H9 (cell line): ENCODE results near the gene METTL14. TPM values are rescaled to one million over a fixed set of nuclear protein-coding genes. Genes with fewer than 3 reads are reported as not detected.

ENCODE experiments used
- DNase-seq: peaks from one replicate; pipeline ENCODE4 v3.0.0-alpha.2; 2017
- H2AFZ ChIP-seq: one replicate; pipeline ENCODE4 v1.6.1; 2013; ENCODE audit warnings: mild to moderate bottlenecking, low read length, control low read depth, moderate library complexity
- H2AK5ac ChIP-seq: 2 replicates; pipeline ENCODE4 v1.6.1; 2013; ENCODE audit warnings: low read length, control low read depth, mixed read lengths; ENCODE audit not compliant: insufficient read length
- H2BK120ac ChIP-seq: one replicate; pipeline ENCODE4 v1.6.1; 2013; ENCODE audit warnings: low read depth, mild to moderate bottlenecking, low read length, control low read depth, inconsistent platforms; ENCODE audit not compliant: poor library complexity, severe bottlenecking
- H2BK12ac ChIP-seq: 2 replicates; pipeline ENCODE4 v1.6.1; 2013; ENCODE audit warnings: low read length, control low read depth, mixed read lengths, low read depth; ENCODE audit not compliant: insufficient read length
- H2BK15ac ChIP-seq: 2 replicates; pipeline ENCODE4 v1.6.1; 2013; ENCODE audit warnings: low read depth, low read length, control low read depth
- H2BK20ac ChIP-seq: one replicate; pipeline ENCODE4 v1.6.1; 2013; ENCODE audit warnings: low read depth, mild to moderate bottlenecking, low read length, control low read depth, inconsistent platforms; ENCODE audit not compliant: poor library complexity, severe bottlenecking
- H2BK5ac ChIP-seq: 2 replicates; pipeline ENCODE4 v1.6.1; 2013; ENCODE audit warnings: low read length, control low read depth, mixed read lengths; ENCODE audit not compliant: insufficient read length
- H3K14ac ChIP-seq: 2 replicates; pipeline ENCODE4 v1.6.1; 2013; ENCODE audit warnings: low read length, control low read depth; ENCODE audit not compliant: insufficient read depth
- H3K18ac ChIP-seq: 2 replicates; pipeline ENCODE4 v1.6.1; 2013; ENCODE audit warnings: low read depth, mild to moderate bottlenecking, mixed read lengths, low read length, control low read depth; ENCODE audit not compliant: insufficient read length
- H3K23ac ChIP-seq: 2 replicates; pipeline ENCODE4 v1.6.1; 2013; ENCODE audit warnings: low read length, control low read depth, mixed read lengths, low read depth; ENCODE audit not compliant: insufficient read length
- H3K23me2 ChIP-seq: 2 replicates; pipeline ENCODE4 v1.6.1; 2013; ENCODE audit warnings: low read depth, mild to moderate bottlenecking, mixed read lengths, low read length, control low read depth; ENCODE audit not compliant: insufficient read length, poor library complexity, severe bottlenecking
- H3K27ac ChIP-seq: 2 replicates; pipeline ENCODE4 v1.5.1; 2013; ENCODE audit warnings: low read length, control low read depth, mixed read lengths, low read depth; ENCODE audit not compliant: insufficient read length
- H3K27me3 ChIP-seq: 2 replicates; pipeline ENCODE4 v1.6.1; 2013; ENCODE audit warnings: low read length, control low read depth, inconsistent platforms; ENCODE audit not compliant: insufficient read depth
- H3K4ac ChIP-seq: 2 replicates; pipeline ENCODE4 v1.6.1; 2013; ENCODE audit warnings: low read depth, mild to moderate bottlenecking, control low read depth, inconsistent platforms, low read length, moderate library complexity
- H3K4me1 ChIP-seq: 2 replicates; pipeline ENCODE4 v1.6.1; 2013; ENCODE audit warnings: low read length, control low read depth, inconsistent platforms; ENCODE audit not compliant: insufficient read depth
- H3K4me2 ChIP-seq: 2 replicates; pipeline ENCODE4 v1.6.1; 2013; ENCODE audit warnings: low read length, control low read depth, mixed read lengths; ENCODE audit not compliant: insufficient read length, insufficient read depth
- H3K56ac ChIP-seq: 2 replicates; pipeline ENCODE4 v1.6.1; 2013; ENCODE audit warnings: low read depth, mild to moderate bottlenecking, mixed read lengths, low read length, control low read depth; ENCODE audit not compliant: insufficient read length
- H3K79me1 ChIP-seq: 2 replicates; pipeline ENCODE4 v1.6.1; 2013; ENCODE audit warnings: low read depth, mild to moderate bottlenecking, moderate library complexity, low read length, control low read depth, inconsistent platforms; ENCODE audit not compliant: insufficient read depth, poor library complexity, severe bottlenecking
- H3K79me2 ChIP-seq: 2 replicates; pipeline ENCODE4 v1.6.1; 2013; ENCODE audit warnings: low read length, control low read depth, inconsistent platforms; ENCODE audit not compliant: insufficient read depth
- H3K9ac ChIP-seq: 2 replicates; pipeline ENCODE4 v1.6.1; 2013; ENCODE audit warnings: low read length, control low read depth, mixed read lengths; ENCODE audit not compliant: insufficient read length; ENCODE audit errors: extremely low read depth
- H3K9me3 ChIP-seq: one replicate; pipeline ENCODE4 v1.6.1; 2013; ENCODE audit warnings: low read depth, low read length, inconsistent platforms; ENCODE audit not compliant: control insufficient read depth
- H3T11ph ChIP-seq: one replicate; pipeline ENCODE4 v1.6.1; 2013; ENCODE audit warnings: mild to moderate bottlenecking, low read length, control low read depth, inconsistent platforms
- H4K20me1 ChIP-seq: one replicate; pipeline ENCODE4 v1.6.1; 2013; ENCODE audit not compliant: control insufficient read depth, insufficient read length, insufficient read depth
- H4K5ac ChIP-seq: 2 replicates; pipeline ENCODE4 v1.6.1; 2013; ENCODE audit warnings: low read depth, mild to moderate bottlenecking, mixed read lengths, low read length, control low read depth; ENCODE audit not compliant: insufficient read length
- H4K8ac ChIP-seq: replicated peaks from 2 replicates; pipeline ENCODE4 v1.6.1; 2013; ENCODE audit warnings: low read length, control low read depth, mixed read lengths, low read depth; ENCODE audit not compliant: insufficient read length
- H4K91ac ChIP-seq: 2 replicates; pipeline ENCODE4 v1.6.1; 2013; ENCODE audit warnings: low read depth, mild to moderate bottlenecking, moderate library complexity, mixed read lengths, low read length, control low read depth; ENCODE audit not compliant: insufficient read length
- H3K27ac Mint-ChIP-seq, 3 experiments: 2 replicates in 2 of 3; 3 replicates in 1 of 3; pipeline ENCODE4 v1.8.0; 2020 to 2021; ENCODE audit warnings: mixed read lengths in 3 of 3, mild to moderate bottlenecking in 1 of 3, moderate library complexity in 1 of 3
- H3K27me3 Mint-ChIP-seq: 2 replicates; pipeline ENCODE4 v1.8.0; 2021; ENCODE audit warnings: low read depth, mild to moderate bottlenecking, moderate library complexity, mixed read lengths
- H3K36me3 Mint-ChIP-seq, 3 experiments: 2 replicates in 2 of 3; 3 replicates in 1 of 3; pipeline ENCODE4 v1.8.0; 2020 to 2021; ENCODE audit warnings: low read depth in 3 of 3, mixed read lengths in 3 of 3; ENCODE audit not compliant: insufficient read depth in 1 of 3
- H3K4me1 Mint-ChIP-seq, 2 experiments: 2 replicates each; pipeline ENCODE4 v1.8.0; 2020; ENCODE audit warnings: mixed read lengths in 2 of 2
- H3K4me3 Mint-ChIP-seq, 2 experiments: 2 replicates in 1 of 2; 3 replicates in 1 of 2; pipeline ENCODE4 v1.8.0; 2020 to 2021; ENCODE audit warnings: mild to moderate bottlenecking in 2 of 2, mixed read lengths in 2 of 2, moderate library complexity in 1 of 2
- H3K9me3 Mint-ChIP-seq, 2 experiments: 2 replicates in 1 of 2; 3 replicates in 1 of 2; pipeline ENCODE4 v1.8.0; 2020; ENCODE audit warnings: mild to moderate bottlenecking in 2 of 2, mixed read lengths in 2 of 2, moderate library complexity in 1 of 2
- CTCF ChIP-seq: fragments of 200-600 bp; sonication (generic); conservative IDR thresholded peaks from 3 replicates; pipeline ENCODE4 v1.8.0; 2021; ENCODE audit warnings: antibody characterized with exemption, mild to moderate bottlenecking
- total RNA-seq: library from RNA; stranded (reverse); gene quantifications from 2 replicates; pipeline ENCODE4 v1.2.1, GENCODE V29; 2021

Gene METTL14
- total RNA-seq, 1 experiment from 2014 or later = 53.3 TPM

GRCh38 chr4:118736900-118737299, 51.7 kb downstream of the METTL14 start:
- H3K23me2 ChIP-seq = no peaks in the 10 kb centered on the region
- no peak overlapping the region for H3K23ac ChIP-seq
- no peak overlapping the region for H2BK20ac ChIP-seq
- TF ChIP-seq CTCF = no peak
- H3K36me3 Mint-ChIP-seq = peaks cover 17 to 75% (median 35%) of the 10 kb centered on the region in 3 experiments
- no peaks in the 10 kb centered on the region for H3K9me3 Mint-ChIP-seq
- no peak overlapping the region for H4K8ac ChIP-seq
- no peak overlapping the region for H4K91ac ChIP-seq
- no peak overlapping the region for H3K4me2 ChIP-seq
- DNase-seq = no peak
- H3K14ac ChIP-seq = no peak overlapping the region
- no peak overlapping the region for H2AK5ac ChIP-seq
- H3K4me3 Mint-ChIP-seq = no peak overlapping the region
- no peak overlapping the region for H3T11ph ChIP-seq
- H3K27me3 Mint-ChIP-seq = no peaks in the 10 kb centered on the region
- no peak overlapping the region for H2BK15ac ChIP-seq
- H4K20me1 ChIP-seq = no peaks in the 10 kb centered on the region
- H3K4ac ChIP-seq = no peak overlapping the region
- H3K18ac ChIP-seq = no peak overlapping the region
- H3K9me3 ChIP-seq = no peaks in the 10 kb centered on the region
- H3K27me3 ChIP-seq = no peaks in the 10 kb centered on the region
- no peak overlapping the region for H3K27ac Mint-ChIP-seq
- H3K56ac ChIP-seq = no peak overlapping the region
- no peaks in the 10 kb centered on the region for H3K79me1 ChIP-seq
- no peaks in the 10 kb centered on the region; the same call in 1 of the 2 replicates for H3K4me1 ChIP-seq
- no peak overlapping the region for H3K27ac ChIP-seq
- no peak overlapping the region for H2BK5ac ChIP-seq
- H3K9ac ChIP-seq = no peak overlapping the region
- no peak overlapping the region for H2AFZ ChIP-seq
- no peak overlapping the region for H2BK12ac ChIP-seq
- no peaks in the 10 kb centered on the region for H3K4me1 Mint-ChIP-seq
- H2BK120ac ChIP-seq = no peak overlapping the region
- no peaks in the 10 kb centered on the region for H3K79me2 ChIP-seq
- no peak overlapping the region for H4K5ac ChIP-seq
